HT1080 (cell line): ENCODE results near the gene FOXJ3. TPM values are rescaled to one million over a fixed set of nuclear protein-coding genes. Genes with fewer than 3 reads are reported as not detected.

Source experiments
- total RNA-seq: library from RNA; depleted of rRNA; stranded (reverse); fragments of >200 nt; shearing (Covaris generic); gene quantifications from 2 replicates; pipeline ENCODE4 v1.2.3, GENCODE V29; 2014; rRNA removed

The FOXJ3 gene
- total RNA-seq, 1 experiment from 2014 or later = 30.6 TPM

Other genes starting within 250 kb of the FOXJ3 start
- gene GUCA2B, start 181.8 kb downstream of the FOXJ3 start, total RNA-seq = not detected in 2 replicates
- 0.69 TPM in 1 of 2 replicates, not detected in the other for gene GUCA2A, start 170.5 kb downstream of the FOXJ3 start, total RNA-seq
- gene RIMKLA, start 45.6 kb upstream of the FOXJ3 start, total RNA-seq = 0.33 and 0.61 TPM in 2 replicates
- 0.13 TPM in 1 of 2 replicates, not detected in the other for gene ZMYND12, start 120.8 kb upstream of the FOXJ3 start, total RNA-seq
- 29.8 and 37.5 TPM in 2 replicates for gene PPCS, start 121.3 kb upstream of the FOXJ3 start, total RNA-seq
- gene CCDC30, start 128.1 kb upstream of the FOXJ3 start, total RNA-seq = 0.10 and 0.13 TPM in 2 replicates